GM19468 (cell line): ENCODE data around the gene PRDX2.
"Not testable (repeated sequence)": the region's sequence is repeated elsewhere in the genome, so short reads cannot be mapped to it uniquely, and the experiment has no call there.

ENCODE experiments used
- ATAC-seq: cut with Tn5 transposase; IDR thresholded peaks from one replicate; pipeline ENCODE4 v1.9.1; 2021; ENCODE audit warnings: mild to moderate bottlenecking, moderate library complexity, moderate number of reproducible peaks; ENCODE audit not compliant: unreplicated experiment; ENCODE audit errors: extremely low read depth

The PRDX2 gene

GRCh38 chr19:12828494-12828893, 26.9 kb upstream of the PRDX2 start:
- ATAC-seq = no peak

DNA sequence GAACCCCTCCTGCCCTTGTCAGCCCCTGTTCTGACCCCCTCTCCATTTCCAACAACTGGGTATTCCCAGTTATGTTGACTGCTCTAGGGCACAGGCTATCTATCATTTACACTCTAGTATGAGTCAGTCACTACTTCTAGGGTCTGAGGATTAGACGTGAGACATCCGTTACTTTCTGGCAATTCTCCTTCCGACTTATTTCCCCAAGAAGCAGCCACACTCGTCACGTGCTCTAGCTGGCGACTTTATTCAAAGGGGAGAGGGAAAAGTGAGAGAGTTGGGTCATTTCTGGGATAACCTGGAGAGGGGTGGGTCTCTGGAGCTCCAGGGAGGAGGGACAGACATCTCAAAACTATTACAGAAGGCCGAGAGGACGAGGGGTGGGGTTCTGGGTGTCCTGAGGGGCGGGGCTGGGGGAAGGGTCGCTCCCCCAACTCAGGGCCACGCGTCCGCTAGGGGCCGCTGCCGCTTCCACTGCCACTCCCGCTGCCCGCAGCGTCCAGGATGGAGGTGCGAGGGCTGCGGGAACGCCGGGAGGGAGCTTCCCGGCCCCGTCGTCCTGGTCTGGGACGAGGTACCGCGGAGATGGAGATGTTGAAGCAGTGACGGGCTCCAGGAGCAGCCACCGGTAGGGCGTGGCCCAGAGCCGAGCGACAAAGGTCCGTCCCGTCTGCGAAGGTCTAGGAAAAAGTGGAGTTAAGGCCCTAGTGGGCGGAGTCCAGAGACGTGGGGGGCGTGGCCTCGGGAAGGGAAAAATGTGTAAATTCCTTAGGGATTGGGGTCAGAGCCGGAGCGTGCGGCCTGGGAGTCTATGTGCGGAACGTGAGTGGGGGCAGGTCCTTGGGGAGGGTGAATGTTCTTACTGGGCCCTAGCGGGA, 23.9 kb upstream of the PRDX2 start:
- ATAC-seq = no peak

DNA sequence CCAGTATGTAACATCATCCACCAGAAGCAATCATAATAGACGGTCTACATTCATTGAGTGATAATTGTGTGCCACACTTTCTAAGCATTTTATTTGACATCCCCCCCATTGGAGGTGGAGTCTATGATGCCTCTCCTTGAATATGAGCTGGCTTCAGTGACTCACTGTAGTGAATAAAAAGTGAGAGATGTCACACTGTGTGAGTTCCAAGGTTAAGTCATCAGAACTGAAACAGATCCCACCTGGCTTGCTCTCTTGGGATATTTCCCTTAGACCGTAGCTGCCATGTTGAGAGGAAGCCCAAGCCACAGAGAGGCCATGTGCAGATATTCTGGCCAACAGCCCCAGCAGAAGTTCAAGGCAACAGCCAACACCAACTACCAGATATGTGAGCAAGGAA, 20.2 kb upstream of the PRDX2 start:
- no peak for ATAC-seq

GRCh38 chr19:12817810-12818209, 16.2 kb upstream of the PRDX2 start:
- ATAC-seq = not testable (repeated sequence)

DNA sequence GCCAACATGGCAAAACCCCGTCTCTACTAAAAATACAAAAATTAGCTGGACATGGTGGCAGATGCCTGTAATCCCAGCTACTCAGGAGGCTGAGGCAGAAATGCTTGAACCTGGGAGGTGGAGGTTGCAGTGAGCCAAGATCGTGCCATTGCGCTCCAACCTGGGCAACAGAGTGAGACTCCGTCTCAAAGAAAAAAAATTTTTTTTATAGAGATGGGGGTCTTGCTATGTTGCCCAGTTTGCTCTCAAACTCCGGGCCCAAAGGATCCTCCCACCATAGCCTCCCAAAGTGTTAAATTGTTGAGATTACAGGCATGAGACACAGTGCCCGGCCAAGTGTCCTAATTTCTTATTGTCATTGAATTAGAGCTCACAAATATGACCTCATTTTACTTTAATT, 15.6 kb upstream of the PRDX2 start:
- ATAC-seq = not testable (repeated sequence)

DNA sequence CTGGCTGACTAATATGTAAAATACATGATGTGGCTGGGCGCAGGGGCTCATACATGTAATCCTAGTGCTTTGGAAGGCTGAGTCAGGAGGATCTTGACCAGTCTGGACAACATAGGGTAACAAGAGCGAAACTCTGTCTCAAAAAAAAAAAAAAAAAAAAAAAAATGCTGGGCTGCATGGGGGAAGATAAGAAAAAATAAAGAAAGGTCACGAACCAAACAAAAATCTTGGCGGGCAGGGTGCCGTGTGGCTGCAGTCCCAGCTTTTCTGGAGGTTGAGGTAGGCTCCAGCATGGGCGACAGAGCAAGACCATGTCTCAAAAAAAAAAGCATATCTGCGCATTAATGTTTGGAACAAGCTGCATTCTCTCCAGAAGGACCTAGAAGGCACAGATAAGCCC, 13.5 kb upstream of the PRDX2 start:
- ATAC-seq = no peak

- no peak for ATAC-seq
Observed at GRCh38 chr19:12806242-12807081, 4.9 kb upstream of the PRDX2 start, which contains the start of gene RNASEH2A. Gene RNASEH2A, plus strand, starts transcription at chr19:12806584. Its CDS starts 90 bp downstream, at chr19:12806674.

GRCh38 chr19:12804051-12804450, 2.5 kb upstream of the PRDX2 start:
- no peak for ATAC-seq

GRCh38 chr19:12802267-12803106, 887 bp upstream of the PRDX2 start:
- ATAC-seq = no peak

DNA sequence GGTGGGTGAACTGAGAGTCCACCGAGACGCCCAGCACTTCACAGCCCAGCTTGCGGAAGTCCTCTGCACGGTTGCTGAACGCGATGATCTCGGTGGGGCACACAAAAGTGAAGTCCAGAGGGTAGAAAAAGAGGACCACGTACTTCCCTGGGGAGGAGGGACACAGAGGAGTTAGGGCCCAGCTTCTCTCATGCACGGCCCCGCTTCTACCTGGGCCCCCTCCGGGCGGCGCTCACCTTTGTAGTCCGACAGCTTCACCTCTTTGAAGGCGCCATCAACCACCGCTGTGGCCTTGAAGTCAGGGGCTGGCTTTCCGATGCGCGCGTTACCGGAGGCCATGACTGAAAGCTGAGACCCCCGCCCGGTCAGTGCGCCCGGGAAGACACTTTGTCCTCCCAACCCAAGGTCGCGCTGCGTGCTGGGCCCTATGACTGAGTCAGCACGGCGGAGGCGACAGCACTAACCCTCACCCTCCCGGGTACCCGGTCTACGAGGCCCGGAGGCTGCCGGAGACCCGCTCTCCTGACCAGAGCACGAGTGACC, 606 bp downstream of the PRDX2 start:
- ATAC-seq = no peak

- no peak for ATAC-seq
Observed at GRCh38 chr19:12800466-12800770, 1.2 kb downstream of the PRDX2 start.

GRCh38 chr19:12799742-12800465, 1.7 kb downstream of the PRDX2 start:
- ATAC-seq = no peak

- not testable (repeated sequence) for ATAC-seq
Observed at GRCh38 chr19:12797607-12798006, 4.0 kb downstream of the PRDX2 start.

GRCh38 chr19:12797141-12797587, 4.4 kb downstream of the PRDX2 start:
- no peak for ATAC-seq

DNA sequence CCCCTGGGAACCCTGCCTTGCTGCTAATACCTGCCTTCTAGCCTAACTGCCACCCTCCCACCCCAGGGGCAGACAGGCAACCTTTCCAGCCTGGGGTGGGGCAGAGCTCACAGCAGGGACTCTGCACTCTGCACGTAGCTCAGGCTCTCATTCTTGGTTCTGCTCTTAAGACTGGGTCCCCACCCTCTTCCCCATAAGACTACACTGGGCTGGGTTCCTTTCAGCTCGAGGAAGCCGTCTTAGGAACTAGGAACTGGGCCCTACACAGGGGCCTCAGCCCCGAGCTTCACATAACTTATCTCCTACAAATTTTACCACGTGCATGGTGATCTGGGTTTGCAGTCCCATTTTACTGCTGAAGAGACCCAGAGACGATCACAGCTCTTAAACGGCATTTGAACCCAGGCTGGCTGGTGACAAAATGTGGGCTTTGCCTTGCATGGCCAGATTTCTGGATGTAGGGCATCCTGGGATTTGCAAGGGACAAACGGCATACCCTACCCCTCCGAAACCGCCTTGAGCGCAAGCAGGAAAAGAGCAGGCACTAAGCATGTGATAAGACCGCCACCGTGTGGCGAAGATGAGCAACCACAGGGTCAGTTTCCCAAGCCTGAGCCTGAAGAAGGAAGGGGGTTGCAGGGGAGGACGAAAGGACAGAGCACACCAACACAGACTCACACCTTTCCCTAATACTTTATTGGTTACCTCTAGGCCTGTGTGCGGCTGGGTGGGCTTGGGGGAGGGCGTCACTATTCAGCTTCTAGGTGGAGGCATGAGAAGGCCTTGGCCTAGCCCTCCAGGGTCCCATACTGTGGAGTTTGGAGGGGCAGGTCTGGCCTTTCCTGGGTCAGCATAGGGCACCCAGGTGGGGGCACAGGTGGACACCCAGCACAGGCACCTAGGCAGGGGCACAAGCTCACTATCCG, 5.2 kb downstream of the PRDX2 start:
- no peak for ATAC-seq

GRCh38 chr19:12794971-12795381, 6.6 kb downstream of the PRDX2 start:
- ATAC-seq = no peak

DNA sequence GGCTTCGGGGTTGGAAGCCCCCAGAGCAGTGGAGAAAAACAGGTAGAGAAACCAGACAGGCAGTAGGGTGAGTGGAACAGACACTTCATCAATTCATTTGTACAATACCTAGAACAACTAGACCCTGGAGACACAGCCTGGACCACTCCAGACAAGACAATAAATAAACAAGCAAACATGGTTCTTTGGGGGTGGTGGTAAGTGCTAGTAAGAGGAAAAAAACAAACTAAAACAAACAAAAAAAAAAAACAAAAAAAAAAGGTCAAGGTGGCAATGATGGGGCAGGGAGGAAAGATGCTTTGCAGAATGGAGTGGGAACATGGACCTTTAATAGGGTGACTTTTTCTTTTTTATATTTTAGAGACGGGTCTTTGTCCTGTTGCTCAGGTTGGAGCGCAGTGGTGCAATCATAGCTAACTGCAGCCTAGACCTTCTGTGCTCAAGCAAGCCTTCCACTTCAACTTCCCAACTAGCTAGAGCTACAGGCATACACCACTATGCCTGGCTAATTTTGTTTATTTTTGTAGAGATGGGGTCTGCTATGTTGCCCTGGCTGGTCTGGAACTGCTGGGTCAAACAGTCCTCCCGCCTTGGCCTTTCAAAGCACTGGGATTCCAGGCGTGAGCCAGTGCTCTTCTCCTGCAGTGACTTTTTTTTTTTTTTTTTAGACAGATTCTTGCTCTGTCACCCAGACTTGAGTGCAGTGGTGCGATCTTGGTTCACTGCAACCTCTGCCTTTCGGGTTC, 7.2 kb downstream of the PRDX2 start:
- ATAC-seq = no peak
